A549 (cell line): ENCODE results near the gene IGF2BP1.

ENCODE experiments used
- EP300 ChIP-seq, 2 experiments: fragments of >200 bp; sonication (Bioruptor Twin); formaldehyde crosslinking; IDR thresholded peaks; 2 replicates in 1 of 2; 3 replicates in 1 of 2; pipeline ENCODE4 v1.6.1; 2016 to 2017
- MAZ ChIP-seq: fragments of 150-350 bp; IDR thresholded peaks from 2 replicates; pipeline ENCODE4 v1.6.1; 2014; ENCODE audit warnings: antibody characterized with exemption, low read depth, low read length, borderline replicate concordance
- RFX5 ChIP-seq: fragments of 450-650 bp; IDR thresholded peaks from 2 replicates; pipeline ENCODE4 v1.7.1; 2014; ENCODE audit warnings: antibody characterized with exemption, mild to moderate bottlenecking, moderate library complexity
- TF ChIP-seq, protein P1 (sequence below): fragments of >200 bp; sonication (Bioruptor Twin); formaldehyde crosslinking; IDR thresholded peaks from 3 replicates; pipeline ENCODE4 v1.5.1; 2016
- TF ChIP-seq, protein P2 (sequence below): fragments of 200-600 bp; sonication (generic); IDR thresholded peaks from 2 replicates; pipeline ENCODE4 v1.6.1; 2016; ENCODE audit warnings: antibody characterized with exemption, mild to moderate bottlenecking, moderate library complexity
- TF ChIP-seq, protein P3 (sequence below): IDR thresholded peaks from 2 replicates; pipeline ENCODE4 v1.6.1; 2012

DNA sequence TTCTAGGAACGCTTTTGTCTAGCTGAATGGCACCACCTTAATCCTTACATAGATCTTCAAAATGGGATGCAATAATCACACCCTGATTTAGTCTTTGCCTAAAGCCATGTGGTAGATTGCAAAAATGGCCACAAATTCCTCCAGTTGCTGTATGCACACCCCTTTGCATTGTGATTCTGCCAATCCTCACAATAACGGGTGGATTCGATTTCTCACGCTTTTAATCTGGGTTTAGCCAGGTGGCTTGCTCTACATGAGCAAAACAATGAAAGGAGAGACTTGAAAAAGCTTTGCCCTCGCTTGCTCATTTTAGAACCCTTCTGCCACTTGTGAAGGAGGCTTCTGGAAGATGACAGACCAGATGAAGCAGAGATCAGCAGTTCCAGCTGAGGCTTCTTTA is 85.0 kb downstream of the IGF2BP1 start:
- TF ChIP-seq, protein P1, sequence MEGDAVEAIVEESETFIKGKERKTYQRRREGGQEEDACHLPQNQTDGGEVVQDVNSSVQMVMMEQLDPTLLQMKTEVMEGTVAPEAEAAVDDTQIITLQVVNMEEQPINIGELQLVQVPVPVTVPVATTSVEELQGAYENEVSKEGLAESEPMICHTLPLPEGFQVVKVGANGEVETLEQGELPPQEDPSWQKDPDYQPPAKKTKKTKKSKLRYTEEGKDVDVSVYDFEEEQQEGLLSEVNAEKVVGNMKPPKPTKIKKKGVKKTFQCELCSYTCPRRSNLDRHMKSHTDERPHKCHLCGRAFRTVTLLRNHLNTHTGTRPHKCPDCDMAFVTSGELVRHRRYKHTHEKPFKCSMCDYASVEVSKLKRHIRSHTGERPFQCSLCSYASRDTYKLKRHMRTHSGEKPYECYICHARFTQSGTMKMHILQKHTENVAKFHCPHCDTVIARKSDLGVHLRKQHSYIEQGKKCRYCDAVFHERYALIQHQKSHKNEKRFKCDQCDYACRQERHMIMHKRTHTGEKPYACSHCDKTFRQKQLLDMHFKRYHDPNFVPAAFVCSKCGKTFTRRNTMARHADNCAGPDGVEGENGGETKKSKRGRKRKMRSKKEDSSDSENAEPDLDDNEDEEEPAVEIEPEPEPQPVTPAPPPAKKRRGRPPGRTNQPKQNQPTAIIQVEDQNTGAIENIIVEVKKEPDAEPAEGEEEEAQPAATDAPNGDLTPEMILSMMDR = no peak
- no peak for TF ChIP-seq RFX5
- no peak for TF ChIP-seq EP300 (IDR thresholded peaks at IDR 0.05)
- no peak for TF ChIP-seq MAZ
- TF ChIP-seq, protein P2, sequence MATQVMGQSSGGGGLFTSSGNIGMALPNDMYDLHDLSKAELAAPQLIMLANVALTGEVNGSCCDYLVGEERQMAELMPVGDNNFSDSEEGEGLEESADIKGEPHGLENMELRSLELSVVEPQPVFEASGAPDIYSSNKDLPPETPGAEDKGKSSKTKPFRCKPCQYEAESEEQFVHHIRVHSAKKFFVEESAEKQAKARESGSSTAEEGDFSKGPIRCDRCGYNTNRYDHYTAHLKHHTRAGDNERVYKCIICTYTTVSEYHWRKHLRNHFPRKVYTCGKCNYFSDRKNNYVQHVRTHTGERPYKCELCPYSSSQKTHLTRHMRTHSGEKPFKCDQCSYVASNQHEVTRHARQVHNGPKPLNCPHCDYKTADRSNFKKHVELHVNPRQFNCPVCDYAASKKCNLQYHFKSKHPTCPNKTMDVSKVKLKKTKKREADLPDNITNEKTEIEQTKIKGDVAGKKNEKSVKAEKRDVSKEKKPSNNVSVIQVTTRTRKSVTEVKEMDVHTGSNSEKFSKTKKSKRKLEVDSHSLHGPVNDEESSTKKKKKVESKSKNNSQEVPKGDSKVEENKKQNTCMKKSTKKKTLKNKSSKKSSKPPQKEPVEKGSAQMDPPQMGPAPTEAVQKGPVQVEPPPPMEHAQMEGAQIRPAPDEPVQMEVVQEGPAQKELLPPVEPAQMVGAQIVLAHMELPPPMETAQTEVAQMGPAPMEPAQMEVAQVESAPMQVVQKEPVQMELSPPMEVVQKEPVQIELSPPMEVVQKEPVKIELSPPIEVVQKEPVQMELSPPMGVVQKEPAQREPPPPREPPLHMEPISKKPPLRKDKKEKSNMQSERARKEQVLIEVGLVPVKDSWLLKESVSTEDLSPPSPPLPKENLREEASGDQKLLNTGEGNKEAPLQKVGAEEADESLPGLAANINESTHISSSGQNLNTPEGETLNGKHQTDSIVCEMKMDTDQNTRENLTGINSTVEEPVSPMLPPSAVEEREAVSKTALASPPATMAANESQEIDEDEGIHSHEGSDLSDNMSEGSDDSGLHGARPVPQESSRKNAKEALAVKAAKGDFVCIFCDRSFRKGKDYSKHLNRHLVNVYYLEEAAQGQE = no peak
- TF ChIP-seq, protein P3, sequence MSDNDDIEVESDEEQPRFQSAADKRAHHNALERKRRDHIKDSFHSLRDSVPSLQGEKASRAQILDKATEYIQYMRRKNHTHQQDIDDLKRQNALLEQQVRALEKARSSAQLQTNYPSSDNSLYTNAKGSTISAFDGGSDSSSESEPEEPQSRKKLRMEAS = no peak
